ENCODE measurements around the gene NEK10.

DNA sequence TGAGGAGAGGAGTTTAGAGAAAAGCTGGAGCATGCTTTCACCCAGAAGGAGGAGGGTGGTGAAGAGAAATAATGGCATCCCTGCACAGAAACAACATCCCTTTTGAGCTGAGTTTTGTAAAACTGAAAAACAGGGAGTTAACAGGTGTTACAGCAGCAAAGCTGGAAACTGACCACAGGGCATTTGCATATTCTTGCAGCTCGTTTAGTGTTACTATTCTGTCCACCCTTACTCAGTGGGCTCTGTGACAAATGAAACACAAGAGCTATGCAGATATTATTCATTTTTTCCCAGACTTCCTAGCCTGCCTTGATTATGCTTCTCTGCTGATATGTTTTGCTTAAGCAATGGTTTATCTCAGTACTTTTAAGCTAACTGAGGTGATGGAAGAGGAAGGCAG lies 272.0 kb downstream of the NEK10 start:
- TF ChIP-seq, protein P1, sequence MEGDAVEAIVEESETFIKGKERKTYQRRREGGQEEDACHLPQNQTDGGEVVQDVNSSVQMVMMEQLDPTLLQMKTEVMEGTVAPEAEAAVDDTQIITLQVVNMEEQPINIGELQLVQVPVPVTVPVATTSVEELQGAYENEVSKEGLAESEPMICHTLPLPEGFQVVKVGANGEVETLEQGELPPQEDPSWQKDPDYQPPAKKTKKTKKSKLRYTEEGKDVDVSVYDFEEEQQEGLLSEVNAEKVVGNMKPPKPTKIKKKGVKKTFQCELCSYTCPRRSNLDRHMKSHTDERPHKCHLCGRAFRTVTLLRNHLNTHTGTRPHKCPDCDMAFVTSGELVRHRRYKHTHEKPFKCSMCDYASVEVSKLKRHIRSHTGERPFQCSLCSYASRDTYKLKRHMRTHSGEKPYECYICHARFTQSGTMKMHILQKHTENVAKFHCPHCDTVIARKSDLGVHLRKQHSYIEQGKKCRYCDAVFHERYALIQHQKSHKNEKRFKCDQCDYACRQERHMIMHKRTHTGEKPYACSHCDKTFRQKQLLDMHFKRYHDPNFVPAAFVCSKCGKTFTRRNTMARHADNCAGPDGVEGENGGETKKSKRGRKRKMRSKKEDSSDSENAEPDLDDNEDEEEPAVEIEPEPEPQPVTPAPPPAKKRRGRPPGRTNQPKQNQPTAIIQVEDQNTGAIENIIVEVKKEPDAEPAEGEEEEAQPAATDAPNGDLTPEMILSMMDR (IDR thresholded peaks at IDR 0.05): no peak
- no peak for TF ChIP-seq POLR2A (IDR thresholded peaks at IDR 0.05)

Measured in adrenal gland (tissue), 5 donors.